NAMALWA (cell line): ENCODE measurements around the gene BTBD17.

Source experiments
- DNase-seq: peaks from one replicate; pipeline ENCODE4 v3.0.0-alpha.2; 2015; ENCODE audit warnings: low spot score

BTBD17 gene

DNA sequence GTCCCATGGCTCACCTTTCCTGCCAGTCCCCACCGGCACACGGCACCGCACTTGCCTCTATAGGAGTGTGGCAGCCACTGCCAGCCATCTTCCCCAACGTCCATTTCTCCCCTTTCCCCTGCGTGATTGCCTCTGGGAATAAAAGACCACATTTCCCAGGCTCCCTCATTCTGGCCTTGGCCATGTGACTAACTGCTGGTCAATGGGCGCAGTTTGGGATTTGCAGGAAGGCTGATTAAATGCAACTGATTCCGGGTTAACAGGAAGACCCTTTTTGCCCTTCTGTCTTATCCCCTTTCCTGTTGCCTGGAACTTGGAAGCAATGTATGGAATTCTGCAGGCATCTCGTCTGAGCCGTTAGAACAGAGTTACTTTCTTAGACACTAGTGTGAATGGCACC, 3.0 kb downstream of the BTBD17 start:
- no peak for DNase-seq

GRCh38 chr17:74357466-74357809, 4.2 kb downstream of the BTBD17 start:
- no peak for DNase-seq

DNA sequence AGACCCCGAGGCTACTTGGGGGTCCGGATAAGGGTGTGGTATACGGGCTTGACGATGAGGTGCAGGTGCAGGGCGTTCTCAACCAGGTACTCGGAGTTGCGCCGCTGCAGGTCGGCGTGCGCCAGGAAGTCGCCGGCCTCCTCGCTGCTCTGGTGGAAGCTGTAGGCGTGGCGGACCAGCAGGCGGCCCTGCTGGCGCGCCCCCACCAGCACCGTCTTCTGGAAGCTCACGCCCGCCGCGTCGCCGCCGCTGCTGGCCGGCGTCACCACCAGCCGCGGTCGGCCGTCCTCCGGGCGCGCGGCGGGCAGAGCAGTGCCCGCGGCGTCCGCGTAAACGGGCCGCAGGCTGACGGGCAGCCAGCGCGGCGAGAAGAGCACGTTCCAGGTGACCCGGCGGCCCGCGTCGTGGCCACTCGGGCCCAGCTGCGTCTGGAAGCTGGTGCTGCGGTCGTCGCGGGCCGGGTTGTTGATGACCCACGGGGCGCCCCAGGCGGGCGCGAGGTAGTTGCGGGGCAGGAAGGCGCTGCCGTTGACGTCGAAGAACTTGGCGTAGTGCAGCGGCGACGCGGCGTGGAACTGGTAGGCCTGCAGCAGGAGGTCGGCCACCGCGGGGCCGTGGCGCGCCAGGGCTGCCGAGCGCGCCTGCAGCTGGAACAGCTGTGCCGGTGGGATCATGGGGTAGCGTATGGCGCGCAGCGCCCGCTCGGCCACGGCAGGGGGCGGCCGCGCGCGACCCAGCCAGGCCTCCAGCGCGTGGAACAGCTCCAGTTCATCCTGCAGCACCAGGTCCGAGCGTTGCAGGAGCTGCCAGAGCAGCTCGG, 4.8 kb downstream of the BTBD17 start:
- DNase-seq, result no peak

GRCh38 chr17:74355065-74355464, 6.6 kb downstream of the BTBD17 start:
- DNase-seq, result no peak

- no peak for DNase-seq
Observed at GRCh38 chr17:74354561-74354960, 7.1 kb downstream of the BTBD17 start.

GRCh38 chr17:74354123-74354522, 7.5 kb downstream of the BTBD17 start:
- peak; percentile 68 for DNase-seq

GRCh38 chr17:74353446-74354060, 8.1 kb downstream of the BTBD17 start:
- no peak for DNase-seq

- no peak for DNase-seq
Observed at GRCh38 chr17:74351552-74352210, 10.0 kb downstream of the BTBD17 start.

GRCh38 chr17:74350486-74350885, 11.2 kb downstream of the BTBD17 start:
- DNase-seq, result no peak

- no peak for DNase-seq
Observed at GRCh38 chr17:74349120-74349519, 12.5 kb downstream of the BTBD17 start.

GRCh38 chr17:74347646-74348045, 14.0 kb downstream of the BTBD17 start:
- no peak for DNase-seq

GRCh38 chr17:74345433-74346241, 16.0 kb downstream of the BTBD17 start:
- no peak for DNase-seq

DNA sequence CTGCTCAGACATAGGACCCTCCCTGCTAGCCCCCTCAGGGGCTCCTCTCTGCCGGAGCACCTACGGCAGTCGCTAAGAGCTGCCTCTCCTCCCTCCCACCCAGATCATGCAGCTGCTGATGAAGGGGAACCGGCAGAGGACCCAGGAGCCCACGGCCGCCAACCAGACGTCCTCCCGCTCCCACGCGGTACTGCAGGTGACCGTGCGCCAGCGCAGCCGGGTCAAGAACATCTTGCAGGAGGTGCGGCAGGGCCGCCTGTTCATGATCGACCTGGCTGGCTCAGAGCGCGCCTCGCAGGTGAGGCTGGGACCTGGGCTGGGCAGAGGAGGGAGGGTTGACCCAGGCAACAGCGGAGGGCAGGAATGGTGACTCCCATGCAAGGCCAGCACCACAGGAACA, 17.0 kb downstream of the BTBD17 start:
- no peak for DNase-seq

GRCh38 chr17:74343526-74344284, 18.0 kb downstream of the BTBD17 start:
- DNase-seq, result no peak

DNA sequence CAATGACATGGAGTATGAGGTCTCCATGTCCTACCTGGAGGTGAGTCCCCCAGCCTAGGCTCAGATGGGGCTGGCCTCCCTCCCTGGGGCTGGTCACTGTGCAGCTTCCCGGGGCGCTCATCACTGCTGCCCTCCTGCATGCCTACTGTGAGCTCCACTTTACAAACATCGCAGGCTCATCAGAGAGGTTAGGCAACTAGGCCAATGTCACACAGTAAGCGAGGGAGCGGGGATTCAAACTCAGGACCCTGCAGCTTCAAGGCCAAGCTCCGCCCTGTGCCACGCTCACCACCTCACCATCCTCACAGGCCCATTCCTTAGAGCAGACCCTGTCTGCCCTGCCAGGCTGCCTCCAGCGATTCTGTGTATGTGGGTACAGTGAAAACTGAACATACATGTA, 18.5 kb downstream of the BTBD17 start:
- no peak for DNase-seq

- DNase-seq, result no peak
Observed at GRCh38 chr17:74342224-74342623, 19.4 kb downstream of the BTBD17 start.

- no peak for DNase-seq
Observed at GRCh38 chr17:74340470-74341023, 21.1 kb downstream of the BTBD17 start.

- no peak for DNase-seq
Observed at GRCh38 chr17:74339537-74340195, 22.0 kb downstream of the BTBD17 start.

DNA sequence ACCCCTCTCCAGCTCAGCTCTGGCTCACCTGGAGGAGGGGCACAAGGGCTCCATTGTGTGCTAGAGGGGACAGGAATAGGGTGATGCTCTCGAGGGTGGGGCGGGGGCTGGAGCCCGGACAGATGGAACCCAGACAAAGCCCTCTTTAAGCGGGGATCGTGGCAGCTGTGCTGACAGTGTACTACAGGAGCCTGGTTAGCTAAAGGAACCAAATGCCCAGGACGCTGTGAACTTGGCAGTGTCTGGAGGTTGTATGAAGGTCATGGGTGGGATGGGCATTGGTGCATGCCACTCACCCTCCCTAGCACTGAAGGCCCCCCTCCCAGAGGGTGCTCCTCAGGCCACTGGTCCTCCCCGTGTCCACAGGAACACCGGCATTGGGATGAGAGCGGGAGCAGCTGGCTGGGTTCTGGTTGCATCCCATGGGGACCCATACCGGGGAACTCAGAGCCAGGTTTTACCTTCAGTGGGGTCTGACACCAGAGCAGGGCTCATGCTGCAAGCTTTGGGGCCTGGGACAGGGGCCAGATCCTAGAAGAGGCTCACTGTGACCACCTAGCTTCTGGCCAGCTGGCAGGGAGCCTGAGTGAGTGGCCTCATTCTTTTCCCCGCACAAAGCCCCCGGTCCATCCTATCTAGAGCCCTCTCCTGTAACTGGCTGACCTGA, 23.7 kb downstream of the BTBD17 start:
- DNase-seq, result no peak

GRCh38 chr17:74336307-74336706, 25.4 kb downstream of the BTBD17 start:
- no peak for DNase-seq
